PC-3 (cell line): Measurements from ENCODE around the gene TRRAP. TPM values are rescaled to one million over a fixed set of nuclear protein-coding genes. Genes with fewer than 3 reads are reported as not detected.

Source experiments
- ATAC-seq: fragments of 200-7000 bp; cut with Tn5 transposase; 2 replicates; pipeline ENCODE4 v1.9.1; 2020; ENCODE audit warnings: mild to moderate bottlenecking, moderate library complexity
- BruUV-seq: library from RNA; stranded (reverse); fragments of 400-500 nt; replicated peaks from 2 replicates; lab custom pipeline; 2021; lab: Mats Ljungman, UMichigan
- CTCF ChIA-PET: fragments of 300-600 bp; sonication (Branson Sonifier 250); formaldehyde crosslinking; loops from one replicate; lab custom pipeline; 2022; ENCODE audit warnings: antibody characterized with exemption; lab: Charles Lee
- POLR2A ChIA-PET: fragments of 300-600 bp; sonication (Branson Sonifier 250); formaldehyde crosslinking; loops from one replicate; lab custom pipeline; 2022; ENCODE audit warnings: antibody characterized with exemption; ENCODE audit not compliant: unreplicated experiment; lab: Charles Lee
- DNase-seq: peaks from one replicate; pipeline ENCODE4 v3.0.0-alpha.2; 2015
- H2AFZ ChIP-seq: fragments of 300-600 bp; sonication (generic); 2 replicates; pipeline ENCODE4 v1.6.0; 2016; ENCODE audit warnings: antibody characterized with exemption, low read length
- H3F3A ChIP-seq: fragments of 300-600 bp; sonication (generic); one replicate; pipeline ENCODE4 v1.6.0; 2017; ENCODE audit warnings: antibody characterized with exemption, low read length, control low read depth, mild to moderate bottlenecking; ENCODE audit not compliant: unreplicated experiment
- H3K27ac ChIP-seq: fragments of 300-600 bp; sonication (generic); 2 replicates; pipeline ENCODE4 v1.5.1; 2016; ENCODE audit warnings: mild to moderate bottlenecking, low read length
- H3K27me3 ChIP-seq: fragments of 300-600 bp; sonication (generic); 2 replicates; pipeline ENCODE4 v1.6.1; 2016; ENCODE audit warnings: low read length, mixed read lengths
- H3K36me3 ChIP-seq: fragments of 300-600 bp; sonication (generic); 2 replicates; pipeline ENCODE4 v1.6.1; 2016; ENCODE audit warnings: low read depth, mixed run types, low read length, mixed read lengths
- H3K4me1 ChIP-seq: fragments of 300-600 bp; sonication (generic); 2 replicates; pipeline ENCODE4 v1.5.1; 2016; ENCODE audit warnings: low read length; ENCODE audit not compliant: insufficient read depth
- H3K4me2 ChIP-seq: fragments of 300-600 bp; sonication (generic); 2 replicates; pipeline ENCODE4 v1.6.0; 2016; ENCODE audit warnings: low read length
- H3K4me3 ChIP-seq: fragments of 300-600 bp; sonication (generic); 2 replicates; pipeline ENCODE4 v1.5.1; 2016; ENCODE audit warnings: mild to moderate bottlenecking, low read length, mixed read lengths
- H3K79me2 ChIP-seq: fragments of 300-600 bp; sonication (generic); 2 replicates; pipeline ENCODE4 v1.6.1; 2017; ENCODE audit warnings: low read length, mixed read lengths
- H3K9ac ChIP-seq: fragments of 300-600 bp; sonication (generic); 2 replicates; pipeline ENCODE4 v1.6.0; 2016; ENCODE audit warnings: mild to moderate bottlenecking, low read length
- H3K9me2 ChIP-seq: fragments of 300-600 bp; sonication (generic); replicated peaks from 2 replicates; pipeline ENCODE4 v1.6.1; 2016; ENCODE audit warnings: mixed run types, low read length, mixed read lengths
- H3K9me3 ChIP-seq: fragments of 300-600 bp; sonication (generic); 2 replicates; pipeline ENCODE4 v1.6.1; 2016; ENCODE audit warnings: low read length, mixed read lengths
- H4K20me1 ChIP-seq: fragments of 300-600 bp; sonication (generic); 2 replicates; pipeline ENCODE4 v1.6.1; 2016; ENCODE audit warnings: low read length, mixed read lengths
- EZH2 ChIP-seq: fragments of 300-600 bp; sonication (generic); IDR thresholded peaks from one replicate; pipeline ENCODE4 v1.6.1; 2017; ENCODE audit warnings: antibody characterized with exemption, mild to moderate bottlenecking, low read length; ENCODE audit not compliant: unreplicated experiment
- EZH2phosphoT487 ChIP-seq: fragments of 300-600 bp; sonication (generic); IDR thresholded peaks from 2 replicates; pipeline ENCODE4 v1.6.1; 2018; ENCODE audit warnings: mild to moderate bottlenecking, antibody characterized with exemption, low read length, borderline replicate concordance
- intact Hi-C: fragments of 100-400 bp; cut with micrococcal nuclease; formaldehyde crosslinking; loops from 2 replicates; pipeline ENCODE4 v1.9.0; 2023
- total RNA-seq: library from RNA; depleted of rRNA; stranded (reverse); fragments of >200 nt; gene quantifications from 2 replicates; pipeline ENCODE4 v1.2.3, GENCODE V29; 2014
- TF ChIP-seq, protein P1 (sequence below): fragments of 300-600 bp; sonication (generic); conservative IDR thresholded peaks from 2 replicates; pipeline ENCODE4 v1.5.1; 2017; ENCODE audit warnings: antibody characterized with exemption, low read depth, mild to moderate bottlenecking, low read length

Gene TRRAP
- total RNA-seq, 1 experiment from 2014 or later: 17.7 TPM

DNA sequence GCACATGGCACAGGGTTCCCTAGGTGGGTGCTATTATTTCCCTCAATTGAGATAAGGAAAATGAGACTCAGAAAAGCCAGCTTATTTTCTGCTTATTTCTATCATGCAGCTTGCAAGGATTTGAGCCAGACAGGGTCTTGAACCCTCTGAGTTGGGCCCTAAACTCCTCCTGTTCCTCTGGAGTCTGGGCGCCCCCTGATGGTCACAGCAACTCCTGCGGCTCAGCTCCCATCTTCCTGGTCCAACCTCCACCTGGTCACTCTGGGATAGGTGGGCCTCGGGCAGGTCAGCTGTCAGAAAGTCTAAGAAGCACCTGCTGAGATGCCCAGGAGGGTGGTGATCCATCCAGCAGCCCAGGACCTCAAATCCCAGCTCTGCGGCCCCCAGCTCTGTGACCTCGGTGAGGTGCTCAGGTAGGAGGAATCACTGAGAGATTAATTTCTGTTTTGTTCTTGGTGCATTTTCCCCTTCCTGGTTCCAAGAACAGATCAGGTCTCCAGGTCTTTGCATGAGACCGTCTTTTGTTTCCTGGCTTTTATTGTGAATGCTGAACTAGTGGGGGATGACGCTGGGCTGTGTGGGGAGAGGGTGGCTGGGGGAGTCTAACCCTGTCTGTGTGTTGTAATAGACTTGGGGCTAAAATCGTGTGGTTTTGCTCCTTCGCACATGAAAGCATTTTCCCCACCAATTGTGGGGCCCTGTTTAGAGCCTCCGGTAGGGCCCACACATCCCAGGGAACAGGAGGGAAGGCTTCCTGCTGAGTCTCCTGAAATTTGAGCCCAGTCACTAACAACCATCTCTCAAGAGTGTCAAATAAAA is 41.3 kb upstream of the TRRAP start:
- POLR2A ChIA-PET: no interaction called here
- H3F3A ChIP-seq: no peaks in the 10 kb centered on the region
- no peak overlapping the region for H3K4me3 ChIP-seq
- no peaks in the 10 kb centered on the region for H3K27me3 ChIP-seq
- no peak overlapping the region for H3K9ac ChIP-seq
- no TSS peak for BruUV-seq
- no peaks in the 10 kb centered on the region for H3K9me3 ChIP-seq
- TF ChIP-seq EZH2phosphoT487 (no peak), EZH2 (no peak)
- TF ChIP-seq, protein P1, sequence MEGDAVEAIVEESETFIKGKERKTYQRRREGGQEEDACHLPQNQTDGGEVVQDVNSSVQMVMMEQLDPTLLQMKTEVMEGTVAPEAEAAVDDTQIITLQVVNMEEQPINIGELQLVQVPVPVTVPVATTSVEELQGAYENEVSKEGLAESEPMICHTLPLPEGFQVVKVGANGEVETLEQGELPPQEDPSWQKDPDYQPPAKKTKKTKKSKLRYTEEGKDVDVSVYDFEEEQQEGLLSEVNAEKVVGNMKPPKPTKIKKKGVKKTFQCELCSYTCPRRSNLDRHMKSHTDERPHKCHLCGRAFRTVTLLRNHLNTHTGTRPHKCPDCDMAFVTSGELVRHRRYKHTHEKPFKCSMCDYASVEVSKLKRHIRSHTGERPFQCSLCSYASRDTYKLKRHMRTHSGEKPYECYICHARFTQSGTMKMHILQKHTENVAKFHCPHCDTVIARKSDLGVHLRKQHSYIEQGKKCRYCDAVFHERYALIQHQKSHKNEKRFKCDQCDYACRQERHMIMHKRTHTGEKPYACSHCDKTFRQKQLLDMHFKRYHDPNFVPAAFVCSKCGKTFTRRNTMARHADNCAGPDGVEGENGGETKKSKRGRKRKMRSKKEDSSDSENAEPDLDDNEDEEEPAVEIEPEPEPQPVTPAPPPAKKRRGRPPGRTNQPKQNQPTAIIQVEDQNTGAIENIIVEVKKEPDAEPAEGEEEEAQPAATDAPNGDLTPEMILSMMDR: peak; percentile 79
- H3K4me1 ChIP-seq: no peaks in the 10 kb centered on the region
- no peak overlapping the region for H2AFZ ChIP-seq
- peak; percentile 66 for ATAC-seq
- no peak overlapping the region for H3K27ac ChIP-seq
- CTCF ChIA-PET: no interaction called here
- no peaks in the 10 kb centered on the region for H3K9me2 ChIP-seq
- peak; percentile 51 for DNase-seq
- no peaks in the 10 kb centered on the region for H4K20me1 ChIP-seq
- H3K36me3 ChIP-seq: no peaks in the 10 kb centered on the region
- H3K4me2 ChIP-seq: no peak overlapping the region
- no peaks in the 10 kb centered on the region for H3K79me2 ChIP-seq
- intact Hi-C loops: loop anchor here (10.0 kb wide), 1 partner anchor 542 kb away; no protein-coding TSS in a partner anchor

DNA sequence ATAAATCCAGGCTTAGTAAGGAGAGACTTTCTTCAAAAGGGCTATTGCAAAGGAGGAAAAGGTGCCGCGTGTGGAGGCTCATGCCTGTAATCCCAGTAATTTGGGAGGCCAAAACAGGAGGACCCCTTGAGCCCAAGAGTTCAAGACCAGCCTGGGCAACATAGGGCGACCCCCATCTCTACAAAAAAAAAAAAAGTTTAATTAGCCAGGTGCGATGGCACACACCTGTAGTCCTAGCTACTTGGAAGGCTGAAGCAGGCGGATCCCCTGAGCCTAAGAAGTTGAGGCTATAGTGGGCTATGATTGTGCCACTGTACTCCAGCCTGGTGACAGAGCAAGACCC is 40.7 kb upstream of the TRRAP start:
- no peak overlapping the region for H3K4me2 ChIP-seq
- no peak overlapping the region for H3K27ac ChIP-seq
- H3K9ac ChIP-seq: no peak overlapping the region
- H3K4me1 ChIP-seq: no peaks in the 10 kb centered on the region
- H3K9me3 ChIP-seq: no peaks in the 10 kb centered on the region
- no peaks in the 10 kb centered on the region for H3K36me3 ChIP-seq
- ATAC-seq (no peak), DNase-seq (no peak)
- ChIA-PET POLR2A (no interaction called here), CTCF (no interaction called here)
- BruUV-seq: no TSS peak
- H3K79me2 ChIP-seq: no peaks in the 10 kb centered on the region
- no peak overlapping the region for H2AFZ ChIP-seq
- H3K4me3 ChIP-seq: no peak overlapping the region
- H4K20me1 ChIP-seq: no peaks in the 10 kb centered on the region
- TF ChIP-seq EZH2: no peak
- no peak for TF ChIP-seq EZH2phosphoT487
- TF ChIP-seq, protein P1: no peak
- intact Hi-C loops: loop anchor here (10.0 kb wide), 1 partner anchor 543 kb away; no protein-coding TSS in a partner anchor
- H3K9me2 ChIP-seq: no peaks in the 10 kb centered on the region
- H3F3A ChIP-seq: no peaks in the 10 kb centered on the region
- H3K27me3 ChIP-seq: no peaks in the 10 kb centered on the region

DNA sequence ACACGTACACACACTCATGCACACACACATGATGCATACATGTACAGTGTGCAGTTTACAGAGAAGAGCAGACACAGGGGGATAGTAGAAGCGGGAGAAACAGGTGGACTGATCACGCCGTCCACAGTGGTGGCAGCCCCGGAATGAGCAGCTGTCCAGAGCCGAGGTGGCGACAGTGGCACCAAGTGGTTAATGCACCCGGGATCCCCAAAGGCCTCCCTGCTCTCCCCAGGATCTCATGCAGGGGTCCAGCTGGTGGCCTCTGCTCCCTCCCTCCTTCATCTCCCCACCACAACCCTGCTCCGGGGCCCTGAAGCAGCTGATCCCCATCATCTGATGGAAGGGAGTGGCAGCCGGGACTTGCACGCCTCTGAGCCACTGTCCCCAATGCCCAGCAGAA is 38.2 kb upstream of the TRRAP start:
- no peak for ATAC-seq
- POLR2A ChIA-PET: no interaction called here
- intact Hi-C loops: loop anchor here (2.0 to 5.0 kb wide), 2 partner anchors 93 to 419 kb away; no protein-coding TSS in a partner anchor

More for the DNA sequence above, 38.2 kb upstream of the TRRAP start:
- no peaks in the 10 kb centered on the region for H3K27me3 ChIP-seq
- CTCF ChIA-PET: no interaction called here
- no peaks in the 10 kb centered on the region for H3K9me2 ChIP-seq
- no peak overlapping the region for H3K27ac ChIP-seq
- no peak for TF ChIP-seq EZH2phosphoT487
- TF ChIP-seq, protein P1: no peak
- no peak for TF ChIP-seq EZH2
- no peak overlapping the region for H3K4me3 ChIP-seq
- H2AFZ ChIP-seq: no peak overlapping the region
- no peaks in the 10 kb centered on the region for H3K79me2 ChIP-seq
- no peak overlapping the region for H3K9ac ChIP-seq
- H3F3A ChIP-seq: no peaks in the 10 kb centered on the region
- no peak overlapping the region for H3K4me2 ChIP-seq
- no peaks in the 10 kb centered on the region for H3K36me3 ChIP-seq
- H3K9me3 ChIP-seq: no peaks in the 10 kb centered on the region
- no peaks in the 10 kb centered on the region for H4K20me1 ChIP-seq
- H3K4me1 ChIP-seq: no peaks in the 10 kb centered on the region
- no peak for DNase-seq
- no TSS peak for BruUV-seq
